ENCODE results near the gene FAM193B.

Gene FAM193B

GRCh38 chr5:177479774-177480173 is 74.6 kb downstream of the FAM193B start:
- DNase-seq = no peak

- peak; percentile 22 for DNase-seq
Observed at GRCh38 chr5:177478711-177479646, 75.4 kb downstream of the FAM193B start.

- no peak for DNase-seq
Observed at GRCh38 chr5:177477701-177478477, 76.5 kb downstream of the FAM193B start.

GRCh38 chr5:177476531-177477233 is 77.7 kb downstream of the FAM193B start:
- DNase-seq = no peak

- no peak for DNase-seq
Observed at GRCh38 chr5:177475563-177476427, 78.6 kb downstream of the FAM193B start.

- DNase-seq = no peak
Observed at GRCh38 chr5:177474846-177475562, 79.4 kb downstream of the FAM193B start.

- DNase-seq = no peak
Observed at GRCh38 chr5:177474002-177474476, 80.3 kb downstream of the FAM193B start.

- DNase-seq = no peak
Observed at GRCh38 chr5:177473443-177474001, 80.8 kb downstream of the FAM193B start, which contains the start of gene DBN1. DBN1 (minus strand) TSS chr5:177473634; CDS start chr5:177473521, 113 bp downstream.

- peak; percentile 57 for DNase-seq
Observed at GRCh38 chr5:177472460-177473442, 81.6 kb downstream of the FAM193B start.

- DNase-seq = no peak
Observed at GRCh38 chr5:177471610-177472356, 82.6 kb downstream of the FAM193B start.

GRCh38 chr5:177470759-177471536 is 83.4 kb downstream of the FAM193B start:
- no peak for DNase-seq

All from activated naive CD4-positive, alpha-beta T cell treated with Interleukin-2 at 50 U/mL for 16 hours (primary cell).